HG02970 (cell line): Measurements from ENCODE around the gene RNF152.

Experiments used
- ATAC-seq: cut with Tn5 transposase; IDR thresholded peaks from one replicate; pipeline ENCODE4 v1.9.1; 2021; ENCODE audit warnings: mild to moderate bottlenecking, moderate library complexity, moderate number of reproducible peaks; ENCODE audit not compliant: unreplicated experiment, low FRiP score

Gene RNF152

DNA sequence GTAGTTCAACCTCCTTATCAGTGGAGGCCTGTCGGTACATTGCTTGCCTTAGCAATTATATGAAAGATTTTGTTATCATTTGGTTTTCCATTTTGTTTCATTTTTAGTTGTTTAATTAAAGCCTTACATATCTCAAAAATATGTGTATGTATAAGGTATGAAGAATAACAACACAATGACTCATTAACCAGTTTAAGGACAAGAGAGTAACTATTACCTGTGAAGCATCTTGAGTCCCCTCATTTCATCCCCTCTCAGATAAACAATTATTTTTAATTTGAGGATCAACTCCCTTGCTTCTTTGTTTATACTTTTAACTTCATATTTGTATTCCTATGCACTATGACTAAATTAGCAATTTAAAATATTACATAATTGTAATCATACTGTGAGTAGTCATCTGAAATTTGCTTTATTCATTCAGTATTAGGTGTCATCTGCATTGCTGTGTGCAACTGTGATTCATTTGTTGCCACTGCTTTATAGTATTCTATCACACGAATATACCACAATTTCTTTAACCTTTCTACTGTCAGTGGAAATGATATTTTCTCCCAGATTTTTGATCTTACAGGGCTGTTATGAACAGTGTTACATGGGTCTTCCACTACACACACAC, 126.4 kb downstream of the RNF152 start:
- no peak for ATAC-seq

DNA sequence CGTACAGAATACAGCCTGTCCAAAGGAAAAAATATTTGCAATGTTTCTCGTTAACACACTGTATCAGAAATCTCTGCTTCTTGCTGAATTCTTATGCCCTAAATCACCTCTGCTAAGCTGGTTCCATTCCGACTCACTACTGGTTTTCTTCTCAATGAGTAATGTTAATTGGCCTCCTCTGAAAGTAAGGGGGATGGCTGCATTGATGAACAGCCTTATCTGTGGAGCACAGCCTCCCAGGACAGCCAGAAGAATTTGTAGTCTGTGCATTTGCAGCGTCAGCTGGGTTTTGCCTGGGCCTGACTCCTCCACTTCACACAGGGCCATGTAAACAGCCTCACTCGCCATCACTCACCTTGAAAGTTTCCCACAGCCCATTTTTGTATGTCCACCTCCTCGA, 127.7 kb downstream of the RNF152 start:
- ATAC-seq, result no peak

DNA sequence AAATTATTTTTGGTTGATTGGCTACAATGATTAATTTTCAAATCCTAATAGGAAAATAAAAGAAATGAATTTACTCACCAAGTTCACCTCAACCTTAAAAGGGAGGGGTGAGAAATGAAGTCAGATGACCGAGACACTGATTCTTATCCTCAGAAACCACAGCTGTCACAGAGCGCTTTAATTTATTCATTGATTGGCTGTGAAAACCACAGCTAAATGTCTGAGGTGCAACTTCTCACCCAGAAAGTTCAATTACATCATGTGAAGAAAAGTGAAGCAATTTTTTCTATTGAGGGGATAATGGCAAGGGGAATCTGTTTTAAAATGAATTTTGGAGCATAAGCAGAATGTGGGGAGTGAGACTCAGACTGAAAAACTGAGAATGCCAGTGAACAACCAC, 128.4 kb downstream of the RNF152 start:
- ATAC-seq, result no peak

- ATAC-seq, result no peak
These were observed 130.9 kb downstream of the RNF152 start for GRCh38 chr18:61761875-61762274.
